ENCODE results near the gene OR1J2.

DNA sequence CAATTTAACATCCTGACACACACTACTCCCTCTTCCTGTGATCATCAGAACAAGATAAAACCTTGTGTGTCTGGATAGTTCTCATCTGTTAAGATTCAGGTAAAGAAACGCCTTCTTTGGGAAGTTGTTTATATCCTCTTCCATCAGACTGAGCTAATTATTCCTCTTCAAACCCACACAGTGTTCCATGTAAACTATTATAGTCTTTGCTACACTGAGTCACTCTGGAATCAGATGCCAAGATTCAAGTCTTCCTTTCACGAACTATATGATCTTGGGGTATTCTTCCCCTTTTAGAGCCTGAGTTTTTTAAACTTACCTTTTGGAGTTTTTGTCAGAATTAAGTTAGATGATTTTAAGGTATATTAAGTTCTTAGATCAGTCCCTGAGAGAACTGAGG is 34.9 kb upstream of the OR1J2 start:
- TF ChIP-seq, protein P1, sequence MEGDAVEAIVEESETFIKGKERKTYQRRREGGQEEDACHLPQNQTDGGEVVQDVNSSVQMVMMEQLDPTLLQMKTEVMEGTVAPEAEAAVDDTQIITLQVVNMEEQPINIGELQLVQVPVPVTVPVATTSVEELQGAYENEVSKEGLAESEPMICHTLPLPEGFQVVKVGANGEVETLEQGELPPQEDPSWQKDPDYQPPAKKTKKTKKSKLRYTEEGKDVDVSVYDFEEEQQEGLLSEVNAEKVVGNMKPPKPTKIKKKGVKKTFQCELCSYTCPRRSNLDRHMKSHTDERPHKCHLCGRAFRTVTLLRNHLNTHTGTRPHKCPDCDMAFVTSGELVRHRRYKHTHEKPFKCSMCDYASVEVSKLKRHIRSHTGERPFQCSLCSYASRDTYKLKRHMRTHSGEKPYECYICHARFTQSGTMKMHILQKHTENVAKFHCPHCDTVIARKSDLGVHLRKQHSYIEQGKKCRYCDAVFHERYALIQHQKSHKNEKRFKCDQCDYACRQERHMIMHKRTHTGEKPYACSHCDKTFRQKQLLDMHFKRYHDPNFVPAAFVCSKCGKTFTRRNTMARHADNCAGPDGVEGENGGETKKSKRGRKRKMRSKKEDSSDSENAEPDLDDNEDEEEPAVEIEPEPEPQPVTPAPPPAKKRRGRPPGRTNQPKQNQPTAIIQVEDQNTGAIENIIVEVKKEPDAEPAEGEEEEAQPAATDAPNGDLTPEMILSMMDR (IDR thresholded peaks at IDR 0.05): no peak
- no peak for TF ChIP-seq POLR2A (IDR thresholded peaks at IDR 0.05)
